Measurements from ENCODE around the gene TRIM22.

DNA sequence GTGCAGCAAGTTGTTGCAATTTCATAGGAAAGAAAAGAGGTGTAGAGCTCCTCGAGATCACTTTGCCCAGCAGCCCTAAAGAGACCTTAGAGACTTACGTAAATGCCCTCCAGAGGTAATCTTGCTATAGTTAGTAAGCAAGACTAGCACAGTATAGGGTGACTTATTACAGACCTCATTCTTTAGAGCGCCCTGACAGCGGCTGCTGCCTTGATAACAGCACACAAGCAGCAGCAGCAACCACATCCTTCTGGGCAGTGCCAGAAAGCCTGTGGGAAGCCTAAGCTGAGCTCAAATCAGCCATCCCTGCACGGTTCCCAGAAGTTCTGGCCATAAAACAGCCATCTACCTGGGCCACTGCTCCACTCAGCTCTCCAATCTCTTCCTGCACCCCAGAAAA lies 24.1 kb downstream of the TRIM22 start:
- TF ChIP-seq CTCF (conservative IDR thresholded peaks at IDR 0.05) (no peak), EZH2 (IDR thresholded peaks at IDR 0.05; ENCODE audit: low read depth) (no peak)

Measured in PC-9 (cell line).